COLO668 (cell line): ENCODE data around the gene MBTD1.

Source experiments
- DNase-seq: peaks from one replicate; lab custom pipeline; 2025; ENCODE audit not compliant: unreplicated experiment; lab: John Stamatoyannopoulos, UW

MBTD1 gene

DNA sequence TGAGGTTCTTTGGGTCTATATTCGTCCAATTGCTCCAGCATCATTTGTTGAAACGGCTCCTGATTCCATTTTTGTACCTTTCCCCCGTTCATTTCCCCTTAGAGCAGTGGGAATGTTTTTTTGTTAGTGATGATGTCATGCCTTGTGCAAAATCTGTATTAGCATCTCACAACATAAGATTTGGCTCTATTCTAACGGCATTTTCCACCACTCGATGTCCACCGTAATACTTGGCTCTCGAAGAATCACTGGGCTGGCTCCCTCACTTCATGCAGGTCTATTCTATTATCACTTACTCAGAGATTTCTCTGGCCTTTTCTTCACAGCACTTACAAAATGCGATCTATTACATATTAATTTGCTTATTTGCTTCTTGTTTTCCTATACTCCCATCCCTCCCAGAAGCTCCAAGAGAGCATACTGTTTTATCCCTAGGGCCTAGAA, 107.1 kb downstream of the MBTD1 start:
- no peak for DNase-seq

GRCh38 chr17:51150932-51151331, 108.9 kb downstream of the MBTD1 start:
- DNase-seq: no peak

DNA sequence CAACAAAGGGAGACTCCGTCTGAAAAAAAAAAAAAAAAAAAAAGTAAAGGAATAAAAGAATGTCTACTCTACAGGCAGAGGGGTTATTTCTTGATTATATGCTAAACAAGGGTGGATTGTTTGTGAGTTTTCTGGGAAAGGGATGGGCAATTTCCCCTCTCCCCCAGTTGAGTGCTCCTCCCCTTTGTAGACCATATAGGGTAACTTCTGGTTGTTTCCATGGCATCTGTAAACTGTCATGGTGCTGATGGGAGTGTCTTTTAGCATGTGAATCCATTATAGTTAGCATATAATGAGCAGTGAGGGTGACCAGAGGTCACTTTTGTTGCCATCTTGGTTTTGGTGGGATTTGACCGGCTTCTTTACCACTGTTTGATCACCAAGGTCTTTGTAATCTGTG, 110.7 kb downstream of the MBTD1 start:
- DNase-seq: no peak

DNA sequence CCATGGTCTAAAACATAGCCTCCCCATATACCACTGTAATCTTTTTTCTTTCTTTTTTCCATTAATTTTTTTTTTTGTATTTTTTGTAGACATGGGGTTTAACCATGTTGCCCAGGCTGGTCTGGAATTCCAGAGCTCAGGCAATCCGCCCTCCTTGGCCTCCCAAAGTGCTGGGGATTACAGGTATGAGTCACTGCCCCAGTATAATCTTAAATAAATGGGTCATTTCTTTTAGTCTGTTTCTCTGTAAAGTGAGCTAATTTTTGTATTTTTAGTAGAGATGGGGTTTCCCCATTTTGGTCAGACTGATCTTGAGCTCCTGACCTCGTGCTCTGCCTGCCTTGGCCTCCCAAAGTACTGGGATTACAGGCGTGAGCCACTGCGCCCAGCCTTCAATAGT, 112.2 kb downstream of the MBTD1 start:
- no peak for DNase-seq

DNA sequence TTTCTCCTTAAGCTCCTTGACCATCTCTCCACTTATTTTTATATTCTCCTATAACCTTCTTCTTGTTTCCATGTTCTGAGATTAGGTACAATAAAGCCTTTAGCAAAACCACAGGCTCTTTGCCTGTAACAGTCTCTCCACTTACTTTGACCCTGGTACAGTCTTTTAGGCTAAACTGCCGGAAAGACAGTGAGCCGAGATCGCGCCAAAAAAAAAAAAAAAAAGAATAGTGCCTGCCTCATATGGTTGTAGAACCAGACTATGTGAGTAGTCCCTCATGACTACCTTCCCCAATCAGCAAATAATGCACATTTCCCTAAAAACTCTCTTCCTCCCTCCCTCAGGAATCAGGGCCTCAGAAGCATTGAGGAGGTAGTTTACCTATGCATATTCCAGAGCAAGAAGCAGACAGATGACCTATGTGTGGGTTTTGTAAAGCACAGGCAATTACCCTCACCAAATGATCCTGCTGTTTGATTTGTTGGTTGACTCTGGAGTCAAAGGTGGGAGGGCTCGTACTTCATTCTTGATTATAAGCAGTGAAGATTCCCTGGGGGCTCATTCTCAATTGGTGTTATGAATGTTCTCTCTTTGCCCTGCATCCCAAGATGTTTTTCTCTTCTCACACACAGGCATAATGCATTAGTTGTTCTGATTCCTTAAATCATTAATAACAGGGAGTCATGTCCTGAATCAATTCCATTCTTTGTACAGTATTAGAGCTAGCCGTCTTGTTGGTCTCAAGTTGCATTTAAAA, 115.4 kb downstream of the MBTD1 start:
- no peak for DNase-seq

- DNase-seq: no peak
Observed at GRCh38 chr17:51142597-51142996, 117.3 kb downstream of the MBTD1 start.

GRCh38 chr17:51135956-51136355, 123.9 kb downstream of the MBTD1 start:
- DNase-seq: no peak

GRCh38 chr17:51133365-51133764, 126.5 kb downstream of the MBTD1 start:
- DNase-seq: no peak

- DNase-seq: no peak
Observed at GRCh38 chr17:51132964-51133319, 126.9 kb downstream of the MBTD1 start.

GRCh38 chr17:51128076-51128475, 131.8 kb downstream of the MBTD1 start:
- no peak for DNase-seq
